ENCODE data around the gene AVL9.

DNA sequence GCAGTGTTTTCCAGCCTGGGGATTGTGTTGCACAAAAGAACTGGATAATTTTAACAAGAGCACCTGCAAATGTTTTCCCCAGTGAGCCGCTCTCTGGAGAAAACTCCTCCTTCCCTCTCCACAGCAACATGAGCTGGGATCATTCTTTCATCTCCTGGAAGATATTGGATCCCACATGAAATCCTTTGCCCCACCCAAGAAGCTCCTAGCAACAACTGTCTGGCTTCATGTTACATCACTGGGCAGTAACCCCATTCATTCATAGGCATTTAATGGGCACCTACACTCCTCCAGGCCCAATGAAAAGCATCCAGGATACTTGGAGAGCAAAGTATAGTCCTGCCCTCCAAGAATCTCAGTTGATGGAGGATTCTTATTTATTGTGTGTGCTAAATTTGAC is 32.3 kb upstream of the AVL9 start:
- TF ChIP-seq CTCF (IDR thresholded peaks at IDR 0.05), result no peak
- no peak for TF ChIP-seq EZH2 (IDR thresholded peaks at IDR 0.05)

Data from neural progenitor cell (in vitro differentiated cells).